T-helper 22 cell (primary cell): ENCODE measurements around the gene RAG1.
"Not testable (repeated sequence)": the region's sequence is repeated elsewhere in the genome, so short reads cannot be mapped to it uniquely, and the experiment has no call there.

Source experiments
- DNase-seq: peaks from one replicate; pipeline ENCODE4 v3.0.0-alpha.2; 2020; ENCODE audit warnings: low read depth

RAG1 gene

DNA sequence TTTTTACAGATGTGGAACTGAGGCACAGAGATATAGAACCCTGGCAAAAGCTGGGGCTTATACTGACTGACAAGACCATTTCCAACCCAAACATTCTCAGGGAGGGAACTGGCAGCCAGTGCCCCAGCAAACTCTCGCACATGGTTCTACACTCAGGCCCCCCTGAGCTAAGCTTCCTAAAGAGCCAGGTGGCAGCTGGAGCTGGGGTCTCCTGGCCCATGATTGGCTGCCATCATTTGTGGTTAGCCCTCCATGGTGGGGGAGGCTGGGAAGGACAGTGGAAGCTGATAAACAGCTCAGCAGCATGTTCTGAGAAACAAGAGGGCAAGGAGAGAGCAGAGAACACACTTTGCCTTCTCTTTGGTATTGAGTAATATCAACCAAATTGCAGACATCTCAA, at the start of gene RAG1:
TSS of gene RAG1 (plus strand) at position 314 of the 400 bp plus-strand sequence. CDS start 5,298 bp downstream, outside the sequence.
- no peak for DNase-seq

DNA sequence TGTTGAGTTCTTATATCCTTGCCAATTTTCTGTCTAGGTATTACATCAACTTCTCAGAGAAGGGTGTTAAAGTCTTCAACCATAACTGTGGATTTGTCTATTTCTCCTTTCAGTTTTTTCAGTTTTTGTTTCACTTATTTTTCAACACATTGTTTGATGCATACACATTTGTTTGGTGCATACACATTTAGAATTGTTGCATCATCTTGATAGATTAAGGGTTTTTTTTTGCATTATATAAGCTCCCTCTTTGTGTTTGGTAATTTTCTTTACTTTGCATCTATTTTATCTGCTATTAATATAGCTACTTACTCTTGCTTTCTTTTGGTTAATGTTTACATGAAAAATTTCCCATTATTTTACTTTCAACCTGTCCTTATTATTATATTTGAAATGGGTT, 37.0 kb upstream of the RAG1 start:
- DNase-seq = no peak

- DNase-seq = no peak
Measured at GRCh38 chr11:36532941-36533601, 34.7 kb upstream of the RAG1 start.

DNA sequence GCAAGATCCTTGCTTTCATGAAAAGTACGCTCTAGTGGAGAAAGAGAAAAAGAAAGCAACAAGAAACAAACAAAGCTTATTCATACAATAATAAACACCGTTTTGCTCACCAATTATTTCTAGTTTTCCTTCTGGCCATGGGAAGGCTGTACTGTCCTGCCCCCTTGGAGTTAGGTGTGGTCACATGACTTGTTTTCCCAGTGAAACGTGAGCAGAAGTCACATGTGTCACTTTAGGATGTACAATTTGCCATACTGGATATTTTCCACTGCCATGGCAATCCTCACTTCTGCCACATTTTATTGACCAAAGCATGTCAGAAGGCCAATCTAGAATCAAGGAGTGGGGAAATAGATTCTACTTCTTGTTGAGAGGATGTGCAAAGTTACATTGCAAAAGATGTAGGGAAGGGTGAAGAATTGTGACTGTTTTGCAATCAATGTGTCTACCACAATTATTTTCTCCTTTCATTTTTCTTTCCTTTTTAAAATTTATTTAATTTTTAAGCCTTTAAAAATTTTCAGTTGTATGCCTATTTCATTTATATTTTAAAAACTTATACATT, 33.4 kb upstream of the RAG1 start:
- DNase-seq = no peak

DNA sequence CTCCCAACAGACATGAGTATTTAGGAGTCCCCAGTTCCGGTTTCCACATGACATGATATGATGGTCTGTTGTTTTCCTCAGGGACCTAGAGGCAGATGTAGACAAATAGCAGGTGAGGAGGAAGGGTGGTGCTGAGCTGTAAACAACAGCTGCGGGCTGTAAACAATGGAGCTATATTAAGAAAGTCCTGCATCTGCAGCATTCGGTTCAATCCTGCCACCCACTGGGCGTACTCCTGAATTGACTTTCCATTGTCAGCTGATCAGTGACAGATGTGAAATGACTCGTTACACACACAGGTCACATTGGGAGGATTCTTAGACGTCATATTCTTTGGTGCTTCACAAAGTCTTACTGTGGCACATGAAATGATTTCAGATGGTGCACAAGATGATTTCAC, 26.8 kb upstream of the RAG1 start:
- no peak for DNase-seq

DNA sequence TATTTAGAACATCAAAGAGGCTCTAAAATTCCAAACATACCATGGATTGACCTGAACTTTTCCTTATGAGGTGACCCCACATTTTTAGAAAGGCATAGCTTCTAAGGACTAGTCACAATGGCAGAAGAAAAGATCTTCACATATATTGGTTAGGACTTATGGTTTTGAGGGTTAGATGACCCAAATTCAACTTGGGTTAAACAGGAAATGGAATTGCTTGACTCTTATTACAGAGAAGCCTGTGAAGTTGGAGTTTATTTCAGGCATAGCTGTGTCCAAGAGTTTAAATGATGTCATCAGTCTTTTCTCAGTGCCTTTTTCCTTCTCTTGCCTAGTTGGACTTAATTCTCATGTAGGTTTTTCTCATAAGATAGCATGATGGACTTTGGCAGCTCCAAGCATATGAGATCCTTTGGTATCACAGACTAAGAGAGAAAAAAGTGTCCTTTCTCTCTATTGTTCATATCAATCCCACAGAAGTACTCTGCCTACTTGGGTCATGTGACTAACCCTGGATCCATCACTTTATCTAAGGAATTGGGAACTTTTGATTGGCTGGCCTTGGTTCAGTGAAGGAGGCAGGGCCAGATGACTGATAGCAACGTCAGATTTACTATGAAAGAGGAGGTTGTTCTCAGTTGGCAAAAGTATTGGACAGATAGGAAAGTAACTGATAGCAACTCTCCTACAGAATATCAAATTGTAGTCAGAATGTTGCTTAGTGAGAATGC, 17.3 kb upstream of the RAG1 start:
- DNase-seq = no peak

DNA sequence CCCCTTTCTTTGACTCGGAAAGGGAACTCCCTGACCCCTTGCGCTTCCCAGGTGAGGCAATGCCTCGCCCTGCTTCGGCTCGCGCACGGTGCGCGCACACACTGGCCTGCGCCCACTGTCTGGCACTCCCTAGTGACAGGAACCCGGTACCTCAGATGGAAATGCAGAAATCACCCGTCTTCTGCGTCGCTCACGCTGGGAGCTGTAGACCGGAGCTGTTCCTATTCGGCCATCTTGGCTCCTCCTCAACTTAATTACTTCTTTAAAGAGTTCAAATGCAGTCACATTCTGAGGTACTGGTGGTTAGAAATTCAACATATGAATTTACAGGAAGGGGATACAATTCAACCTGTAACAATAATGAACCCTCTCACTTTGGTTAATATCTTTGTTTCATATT, 10.4 kb upstream of the RAG1 start:
- not testable (repeated sequence) for DNase-seq

- no peak for DNase-seq
Measured at GRCh38 chr11:36557991-36558390, 9.8 kb upstream of the RAG1 start.

DNA sequence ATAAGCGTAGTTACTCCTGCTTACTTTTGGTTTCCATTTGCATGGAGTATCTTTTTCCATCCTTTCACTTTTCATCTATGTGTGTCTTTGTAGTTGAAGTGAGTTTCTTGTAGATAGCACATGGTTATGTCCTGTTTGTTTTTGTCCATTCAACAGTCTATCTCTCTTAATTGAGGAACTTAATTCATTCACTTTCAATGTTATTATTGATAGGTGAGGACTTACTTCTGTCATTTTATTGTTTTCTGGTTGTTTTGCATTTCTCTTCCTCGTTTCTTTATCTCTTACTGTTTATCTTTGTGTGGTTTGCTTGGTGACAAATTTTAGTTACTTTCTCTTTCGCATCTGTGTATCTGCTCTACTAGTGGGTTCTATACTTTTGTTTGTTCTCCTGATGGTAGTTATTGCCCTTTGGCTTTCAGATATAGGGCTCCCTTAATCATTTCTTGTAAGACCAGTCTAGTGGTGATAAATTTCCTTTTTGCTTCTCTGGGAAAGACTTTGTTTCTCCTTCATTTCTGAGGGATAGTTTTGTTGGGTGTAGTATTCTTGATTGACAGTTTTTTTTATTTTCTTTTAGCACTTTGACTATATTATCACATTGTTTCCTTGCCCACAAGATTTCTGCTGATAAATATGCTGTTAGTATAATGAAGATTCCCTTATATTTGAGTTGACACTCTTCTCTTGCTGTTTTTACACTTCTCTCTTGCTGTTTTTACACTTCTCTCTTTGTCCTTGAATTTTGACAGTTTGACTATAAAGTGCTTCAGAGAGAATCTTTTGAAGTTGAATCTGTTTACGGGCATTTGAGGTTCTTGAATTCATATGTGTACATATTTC, 9.0 kb upstream of the RAG1 start:
- DNase-seq = no peak

- no peak for DNase-seq
Measured at GRCh38 chr11:36564376-36565030, 3.3 kb upstream of the RAG1 start.

DNA sequence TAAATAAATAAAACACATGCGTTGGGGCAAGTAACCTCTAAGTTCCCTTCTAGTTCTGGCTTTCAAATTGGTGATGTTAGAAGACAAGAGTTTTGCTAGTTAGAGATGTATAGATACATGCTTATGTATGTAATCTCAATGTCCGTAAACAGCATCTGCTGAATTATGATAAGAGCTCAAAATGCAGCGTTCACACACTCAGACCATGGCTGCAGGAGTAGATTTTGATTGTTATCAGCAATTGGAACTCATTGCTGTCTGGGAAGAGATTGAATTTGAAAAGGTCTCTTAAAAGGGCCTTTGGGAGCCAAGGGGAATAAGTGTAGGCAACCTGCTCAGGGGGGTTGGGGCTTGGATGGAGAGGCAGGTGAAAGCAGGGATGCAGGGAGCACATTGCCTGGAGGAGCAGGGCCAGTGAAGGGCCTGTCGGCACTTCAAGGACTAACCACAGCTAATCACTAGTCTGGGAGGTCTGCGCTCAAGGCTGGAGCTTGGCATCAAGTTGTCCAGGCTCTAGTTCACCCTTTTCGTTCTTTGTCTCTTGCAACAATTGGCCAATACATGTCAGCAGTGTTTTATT, 2.7 kb upstream of the RAG1 start:
- DNase-seq = no peak

GRCh38 chr11:36566407-36567053, 1.3 kb upstream of the RAG1 start:
- no peak for DNase-seq

DNA sequence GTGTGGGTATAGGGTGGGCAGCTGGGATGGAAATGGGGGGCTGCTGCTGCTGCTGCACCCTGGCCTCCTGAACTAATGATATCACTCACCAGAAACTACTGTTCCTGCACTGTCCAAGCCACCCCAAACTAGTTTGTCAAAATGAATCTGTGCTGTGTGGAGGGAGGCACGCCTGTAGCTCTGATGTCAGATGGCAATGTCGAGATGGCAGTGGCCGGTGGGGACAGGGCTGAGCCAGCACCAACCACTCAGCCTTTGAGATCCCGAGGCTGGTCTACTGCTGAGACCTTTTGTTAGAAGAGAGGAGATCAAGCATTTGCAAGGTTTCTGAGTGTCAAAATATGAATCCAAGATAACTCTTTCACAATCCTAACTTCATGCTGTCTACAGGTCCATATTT, 1.3 kb downstream of the RAG1 start:
- DNase-seq = no peak

- no peak for DNase-seq
Measured at GRCh38 chr11:36574486-36574885, 6.7 kb downstream of the RAG1 start.

- no peak for DNase-seq
Measured at GRCh38 chr11:36577373-36577772, 9.6 kb downstream of the RAG1 start.

GRCh38 chr11:36577859-36578258, 10.1 kb downstream of the RAG1 start:
- DNase-seq = no peak

GRCh38 chr11:36578458-36578857, 10.7 kb downstream of the RAG1 start:
- DNase-seq = no peak

DNA sequence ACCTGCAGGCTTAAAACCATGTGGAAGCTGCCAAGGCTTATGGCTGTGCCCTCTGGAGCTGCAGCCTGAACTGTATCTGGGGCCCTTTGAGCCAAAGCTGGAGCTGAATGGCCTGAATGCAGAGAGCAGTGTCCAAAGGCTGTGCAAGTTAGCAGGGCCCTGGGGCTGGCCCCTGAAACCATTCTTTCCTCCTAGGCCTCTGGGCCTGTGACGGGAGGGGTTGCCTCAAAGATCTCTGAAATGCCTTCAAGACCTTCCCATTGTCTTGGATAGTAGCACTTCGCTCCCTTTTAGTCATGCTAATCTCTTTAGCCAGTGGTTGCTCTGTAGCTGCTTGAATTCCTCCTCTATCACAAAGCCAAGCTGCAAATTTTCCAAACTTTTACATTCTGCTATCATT, 13.7 kb downstream of the RAG1 start:
- no peak for DNase-seq

DNA sequence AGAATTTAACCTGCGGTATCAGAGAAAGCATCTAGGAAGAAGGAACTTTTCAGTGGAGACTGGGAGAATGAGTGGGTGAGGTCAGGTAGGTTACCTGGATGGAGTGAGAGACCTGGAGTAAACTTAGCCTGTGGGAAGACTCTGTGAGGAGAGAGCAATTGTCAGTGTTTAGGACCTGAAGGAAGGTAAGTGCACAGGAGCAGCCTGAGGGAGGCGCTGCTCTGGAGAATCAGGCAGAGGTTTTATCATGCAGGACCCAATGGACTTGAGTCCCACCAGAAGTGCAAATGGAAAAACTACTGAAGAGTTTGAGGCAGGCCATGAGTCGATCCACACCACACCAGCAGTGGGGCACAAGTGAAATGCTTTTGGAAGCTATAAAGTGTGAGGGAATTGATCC, 15.9 kb downstream of the RAG1 start:
- no peak for DNase-seq

- no peak for DNase-seq
Measured at GRCh38 chr11:36586543-36586942, 18.7 kb downstream of the RAG1 start.

DNA sequence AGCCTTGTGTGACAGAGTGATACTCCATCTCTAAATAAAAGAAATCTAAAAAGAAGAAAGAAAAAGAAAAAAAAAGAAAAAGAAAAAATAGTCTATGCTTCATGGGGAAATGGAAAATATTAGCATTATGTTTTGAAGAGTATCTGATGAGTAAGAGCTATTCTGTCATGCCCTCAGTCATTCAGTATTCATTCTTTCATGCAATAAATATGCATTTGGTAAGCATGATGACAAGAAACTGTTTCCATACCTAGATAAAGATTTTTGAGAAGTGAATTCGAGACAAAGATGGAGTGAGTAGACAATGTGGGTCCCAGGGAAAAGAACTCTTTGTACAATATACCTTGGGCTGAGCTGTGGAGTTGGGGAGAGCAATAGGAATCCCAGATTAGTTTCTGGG, 20.3 kb downstream of the RAG1 start:
- no peak for DNase-seq
